Lower leg skin (tissue), 3 donors: ENCODE data around the gene KLC4.

Experiments used
- CTCF ChIP-seq, 3 donors: fragments of 450-650 bp; IDR thresholded peaks; one replicate each; pipeline ENCODE4 v1.5.1; 2016; ENCODE audit warnings: antibody characterized with exemption in 3 of 3, mild to moderate bottlenecking in 3 of 3, moderate library complexity in 2 of 3
- POLR2A ChIP-seq, 2 donors: fragments of 450-650 bp; IDR thresholded peaks; one replicate each; pipeline ENCODE4 v1.6.1; 2016 to 2017; ENCODE audit warnings: antibody characterized with exemption in 2 of 2, mild to moderate bottlenecking in 1 of 2, moderate library complexity in 1 of 2

GRCh38 chr6:43035495-43036194 is 23.8 kb upstream of the KLC4 start:
- TF ChIP-seq CTCF (IDR thresholded peaks at IDR 0.05) = no peak
- no peak for TF ChIP-seq POLR2A (IDR thresholded peaks at IDR 0.05)
